ENCODE measurements around the gene CACNA2D3. TPM values are rescaled to one million over a fixed set of nuclear protein-coding genes. Genes with fewer than 3 reads are reported as not detected.
A peak's percentile ranks its signal among the peaks of the same experiment; 100 is the strongest.

The CACNA2D3 gene
- total RNA-seq, 1 donor from 2014 or later = 7.3 TPM

DNA sequence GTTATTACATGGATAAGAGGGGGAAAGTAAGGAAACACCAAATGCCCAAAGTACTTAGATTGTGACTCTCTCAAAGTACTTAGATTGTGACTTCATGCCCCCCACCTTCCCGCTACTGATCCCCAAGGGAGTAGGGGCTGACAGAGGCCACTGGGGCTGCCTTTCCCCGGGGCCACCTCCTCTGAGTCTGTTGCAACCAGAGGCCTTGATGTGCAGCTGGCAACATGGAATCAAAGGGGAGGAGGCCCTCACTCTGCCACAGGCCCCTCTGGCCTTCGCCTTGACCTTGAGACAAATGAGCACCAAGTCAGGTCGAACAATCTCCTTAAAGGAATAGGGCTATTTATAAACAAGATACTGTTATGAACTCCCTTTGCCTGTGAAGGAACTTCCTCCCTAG is 743.0 kb downstream of the CACNA2D3 start:
- no peaks in the 10 kb centered on the region for H3K27me3 ChIP-seq
- intact Hi-C loops (cut with DNase I) = no loop called here
- no peak overlapping the region for H3K4me3 ChIP-seq
- ATAC-seq (no peak), DNase-seq (no peak)
- H3K9me3 ChIP-seq = no peaks in the 10 kb centered on the region
- no peak overlapping the region for H3K27ac ChIP-seq
- no peaks in the 10 kb centered on the region for H3K36me3 ChIP-seq
- H3K4me1 ChIP-seq = no peaks in the 10 kb centered on the region
- TF ChIP-seq, protein P1, sequence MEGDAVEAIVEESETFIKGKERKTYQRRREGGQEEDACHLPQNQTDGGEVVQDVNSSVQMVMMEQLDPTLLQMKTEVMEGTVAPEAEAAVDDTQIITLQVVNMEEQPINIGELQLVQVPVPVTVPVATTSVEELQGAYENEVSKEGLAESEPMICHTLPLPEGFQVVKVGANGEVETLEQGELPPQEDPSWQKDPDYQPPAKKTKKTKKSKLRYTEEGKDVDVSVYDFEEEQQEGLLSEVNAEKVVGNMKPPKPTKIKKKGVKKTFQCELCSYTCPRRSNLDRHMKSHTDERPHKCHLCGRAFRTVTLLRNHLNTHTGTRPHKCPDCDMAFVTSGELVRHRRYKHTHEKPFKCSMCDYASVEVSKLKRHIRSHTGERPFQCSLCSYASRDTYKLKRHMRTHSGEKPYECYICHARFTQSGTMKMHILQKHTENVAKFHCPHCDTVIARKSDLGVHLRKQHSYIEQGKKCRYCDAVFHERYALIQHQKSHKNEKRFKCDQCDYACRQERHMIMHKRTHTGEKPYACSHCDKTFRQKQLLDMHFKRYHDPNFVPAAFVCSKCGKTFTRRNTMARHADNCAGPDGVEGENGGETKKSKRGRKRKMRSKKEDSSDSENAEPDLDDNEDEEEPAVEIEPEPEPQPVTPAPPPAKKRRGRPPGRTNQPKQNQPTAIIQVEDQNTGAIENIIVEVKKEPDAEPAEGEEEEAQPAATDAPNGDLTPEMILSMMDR (IDR thresholded peaks at IDR 0.05) = no peak

DNA sequence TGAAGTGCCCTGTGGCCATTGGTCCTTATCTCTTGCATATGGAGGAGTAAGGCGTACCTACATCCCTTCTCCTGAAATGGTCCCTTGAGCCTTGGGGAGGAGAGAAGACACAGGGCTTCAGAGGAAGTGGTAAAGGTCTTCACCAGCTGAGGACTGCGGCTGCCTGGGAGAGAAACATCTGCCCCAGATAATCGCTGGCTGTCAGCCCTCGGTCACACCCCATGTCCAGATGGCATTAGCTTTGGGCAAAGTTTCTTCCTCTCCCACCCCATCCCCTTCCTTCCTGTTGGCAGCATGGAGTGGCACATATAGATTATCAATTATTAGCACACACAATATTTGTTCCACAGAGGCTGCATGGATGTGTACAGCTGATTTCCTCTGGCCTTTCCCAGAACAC is 743.9 kb downstream of the CACNA2D3 start:
- ATAC-seq (no peak), DNase-seq (no peak)
- no peaks in the 10 kb centered on the region for H3K4me1 ChIP-seq
- no peaks in the 10 kb centered on the region for H3K27me3 ChIP-seq
- TF ChIP-seq, protein P1 (IDR thresholded peaks at IDR 0.05) = no peak
- H3K27ac ChIP-seq = no peak overlapping the region
- no peak overlapping the region for H3K4me3 ChIP-seq
- no peaks in the 10 kb centered on the region for H3K36me3 ChIP-seq
- no peaks in the 10 kb centered on the region for H3K9me3 ChIP-seq
- intact Hi-C loops (cut with DNase I) = no loop called here

DNA sequence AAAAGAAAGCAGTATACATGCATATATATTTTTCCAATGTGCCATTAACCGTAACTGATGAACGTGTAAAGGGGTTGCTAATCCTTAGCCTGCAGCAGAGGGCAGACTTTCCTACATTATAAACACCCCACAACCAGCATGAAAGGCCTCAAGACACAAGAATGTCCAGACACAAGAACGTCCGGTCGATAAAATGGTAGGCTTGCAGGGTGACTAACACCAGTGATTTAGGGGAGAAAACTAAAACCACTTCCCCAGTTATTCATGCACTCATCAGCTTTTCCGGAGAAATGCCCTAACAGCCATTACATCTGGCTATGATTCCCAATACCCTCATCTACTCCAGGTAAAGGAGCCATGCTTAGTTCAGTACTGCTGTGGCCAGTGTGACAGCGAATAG is 748.1 kb downstream of the CACNA2D3 start:
- Histone ChIP-seq H3K27ac (no peak overlapping the region), H3K36me3 (no peaks in the 10 kb centered on the region), H3K27me3 (no peaks in the 10 kb centered on the region), H3K4me1 (no peaks in the 10 kb centered on the region), H3K4me3 (no peak overlapping the region), H3K9me3 (no peaks in the 10 kb centered on the region)
- intact Hi-C loops (cut with DNase I) = no loop called here
- TF ChIP-seq, protein P1 (IDR thresholded peaks at IDR 0.05) = peak; percentile 48
- ATAC-seq (peak; percentile 59), DNase-seq (no peak)

DNA sequence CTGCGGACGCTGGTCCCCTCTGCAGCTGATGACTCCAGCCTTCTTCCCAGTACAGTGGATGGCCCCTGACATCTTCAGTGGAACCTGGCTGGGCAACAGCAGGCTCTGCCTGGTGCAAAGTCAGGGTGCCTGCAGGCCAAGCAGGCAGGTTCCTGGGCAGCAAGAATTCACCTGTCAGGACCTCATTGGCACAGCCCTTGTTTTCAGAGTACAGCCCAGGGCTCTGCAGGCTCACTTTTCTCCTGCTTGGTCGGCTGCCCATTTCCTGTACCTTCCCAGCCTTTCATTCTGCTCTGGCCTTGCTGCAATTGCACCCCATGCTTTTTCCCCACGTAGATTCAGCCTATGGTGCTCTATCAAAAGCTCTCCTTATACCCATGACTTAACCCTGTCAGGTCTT is 749.5 kb downstream of the CACNA2D3 start:
- no peak for ATAC-seq
- Histone ChIP-seq H3K4me1 (no peaks in the 10 kb centered on the region), H3K36me3 (no peaks in the 10 kb centered on the region), H3K4me3 (no peak overlapping the region), H3K27me3 (no peaks in the 10 kb centered on the region), H3K27ac (no peak overlapping the region), H3K9me3 (no peaks in the 10 kb centered on the region)
- no peak for DNase-seq
- TF ChIP-seq, protein P1 (IDR thresholded peaks at IDR 0.05) = no peak
- intact Hi-C loops (cut with DNase I) = no loop called here

DNA sequence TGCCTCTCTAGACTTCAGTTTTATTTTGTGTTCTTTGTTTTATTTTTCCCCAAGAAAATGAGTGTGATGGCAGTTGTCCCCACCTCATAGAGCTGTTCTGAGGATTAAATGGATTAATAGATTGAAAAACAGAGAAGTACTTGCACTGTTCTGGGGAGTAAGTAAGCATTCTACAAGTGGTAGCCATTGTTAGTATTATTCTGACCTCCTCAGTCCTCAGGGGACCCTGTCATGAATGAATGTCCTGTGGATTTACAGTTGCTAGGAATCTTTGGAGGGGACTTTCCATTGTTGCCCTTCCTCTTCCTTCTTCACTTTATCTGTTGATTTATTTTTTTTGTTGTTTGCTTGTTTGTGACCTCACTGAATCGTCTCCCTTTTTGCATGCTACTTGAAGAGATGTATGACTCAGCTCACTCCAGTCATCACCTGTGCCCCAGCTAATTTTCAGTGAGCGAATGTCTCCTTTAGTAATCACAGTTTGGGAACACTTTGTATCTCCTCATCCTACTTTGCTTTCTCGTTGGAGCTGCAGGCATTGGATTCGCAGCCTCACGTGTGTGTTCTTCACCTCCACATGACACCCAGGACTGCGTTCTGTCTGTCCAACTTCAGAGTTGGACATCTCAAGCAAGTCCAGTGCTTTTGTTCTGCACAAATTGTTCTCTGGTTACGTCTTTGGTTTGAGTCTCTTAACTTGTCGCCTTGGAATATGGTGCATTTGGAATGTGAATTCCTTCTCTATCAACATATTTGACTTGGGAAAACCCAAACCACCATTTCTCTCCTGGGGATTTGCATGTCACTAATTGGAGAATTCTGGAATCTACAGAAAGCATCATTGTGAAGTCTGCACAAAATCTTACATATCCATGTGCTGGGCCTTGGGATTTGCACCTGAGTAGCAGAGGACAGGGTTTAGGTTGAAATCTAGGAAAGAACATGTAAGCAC is 751.0 kb downstream of the CACNA2D3 start:
- intact Hi-C loops (cut with DNase I) = no loop called here
- DNase-seq = no peak

More for the DNA sequence above, 751.0 kb downstream of the CACNA2D3 start:
- H3K27me3 ChIP-seq = no peaks in the 10 kb centered on the region
- H3K9me3 ChIP-seq = no peaks in the 10 kb centered on the region
- TF ChIP-seq, protein P1 (IDR thresholded peaks at IDR 0.05) = no peak
- ATAC-seq = no peak
- no peaks in the 10 kb centered on the region for H3K4me1 ChIP-seq
- no peak overlapping the region for H3K27ac ChIP-seq
- no peaks in the 10 kb centered on the region for H3K36me3 ChIP-seq
- no peak overlapping the region for H3K4me3 ChIP-seq

Data from upper lobe of right lung (tissue), 1 donor.